ENCODE measurements around the gene FOXE1.

FOXE1 gene

GRCh38 chr9:97873425-97873824 is 20.4 kb downstream of the FOXE1 start:
- H3K9me2 ChIP-seq (replicated peaks; ENCODE audit: control insufficient read depth, low read length): no peaks in the 10 kb centered on the region
- no peak overlapping the region for H3K4me2 ChIP-seq (ENCODE audit: low read length)
- no peaks in the 10 kb centered on the region for H3K36me3 ChIP-seq (ENCODE audit: control insufficient read depth, low read length)
- H3K27me3 ChIP-seq (ENCODE audit: control insufficient read depth, low read length): no peaks in the 10 kb centered on the region
- H3K9me3 ChIP-seq (ENCODE audit: control insufficient read depth, insufficient read depth, low read length): no peaks in the 10 kb centered on the region
- TF ChIP-seq CTCF (IDR thresholded peaks at IDR 0.05; ENCODE audit: low read depth, low read length, poor library complexity, severe bottlenecking) (no peak), EZH2phosphoT487 (IDR thresholded peaks at IDR 0.05; ENCODE audit: borderline replicate concordance, low read length) (no peak)
- no peaks in the 10 kb centered on the region for H3K79me2 ChIP-seq (ENCODE audit: control insufficient read depth, low read length)
- H4K20me1 ChIP-seq (ENCODE audit: control insufficient read depth, insufficient read depth, low read depth, low read length): no peaks in the 10 kb centered on the region
- no peak overlapping the region for H3K27ac ChIP-seq (ENCODE audit: low read depth, low read length)
- no peak overlapping the region for H3K4me3 ChIP-seq (ENCODE audit: low read length)
- H3K4me1 ChIP-seq (ENCODE audit: control insufficient read depth, low read length): no peaks in the 10 kb centered on the region
- H3F3A ChIP-seq (ENCODE audit: control insufficient read depth, insufficient read depth): no peaks in the 10 kb centered on the region

GRCh38 chr9:97873882-97874281 is 20.9 kb downstream of the FOXE1 start:
- H3K4me1 ChIP-seq (ENCODE audit: control insufficient read depth, low read length): no peaks in the 10 kb centered on the region
- H3K4me2 ChIP-seq (ENCODE audit: low read length): no peak overlapping the region
- H3K4me3 ChIP-seq (ENCODE audit: low read length): no peak overlapping the region
- TF ChIP-seq CTCF (IDR thresholded peaks at IDR 0.05; ENCODE audit: low read depth, low read length, poor library complexity, severe bottlenecking): no peak
- no peak for TF ChIP-seq EZH2phosphoT487 (IDR thresholded peaks at IDR 0.05; ENCODE audit: borderline replicate concordance, low read length)
- H4K20me1 ChIP-seq (ENCODE audit: control insufficient read depth, insufficient read depth, low read depth, low read length): no peaks in the 10 kb centered on the region
- H3K27ac ChIP-seq (ENCODE audit: low read depth, low read length): no peak overlapping the region
- no peaks in the 10 kb centered on the region for H3K9me2 ChIP-seq (replicated peaks; ENCODE audit: control insufficient read depth, low read length)
- H3K27me3 ChIP-seq (ENCODE audit: control insufficient read depth, low read length): no peaks in the 10 kb centered on the region
- no peaks in the 10 kb centered on the region for H3K36me3 ChIP-seq (ENCODE audit: control insufficient read depth, low read length)
- no peaks in the 10 kb centered on the region for H3F3A ChIP-seq (ENCODE audit: control insufficient read depth, insufficient read depth)
- no peaks in the 10 kb centered on the region for H3K9me3 ChIP-seq (ENCODE audit: control insufficient read depth, insufficient read depth, low read length)
- H3K79me2 ChIP-seq (ENCODE audit: control insufficient read depth, low read length): no peaks in the 10 kb centered on the region

- Histone ChIP-seq H3K9me3 (ENCODE audit: control insufficient read depth, insufficient read depth, low read length) (no peaks in the 10 kb centered on the region), H3K9me2 (replicated peaks; ENCODE audit: control insufficient read depth, low read length) (no peaks in the 10 kb centered on the region), H4K20me1 (ENCODE audit: control insufficient read depth, insufficient read depth, low read depth, low read length) (no peaks in the 10 kb centered on the region), H3K27ac (ENCODE audit: low read depth, low read length) (no peak overlapping the region), H3K4me3 (ENCODE audit: low read length) (no peak overlapping the region), H3K79me2 (ENCODE audit: control insufficient read depth, low read length) (no peaks in the 10 kb centered on the region), H3K4me2 (ENCODE audit: low read length) (no peak overlapping the region), H3F3A (ENCODE audit: control insufficient read depth, insufficient read depth) (no peaks in the 10 kb centered on the region), H3K4me1 (ENCODE audit: control insufficient read depth, low read length) (no peaks in the 10 kb centered on the region), H3K36me3 (ENCODE audit: control insufficient read depth, low read length) (no peaks in the 10 kb centered on the region), H3K27me3 (ENCODE audit: control insufficient read depth, low read length) (no peaks in the 10 kb centered on the region)
- TF ChIP-seq CTCF (IDR thresholded peaks at IDR 0.05; ENCODE audit: low read depth, low read length, poor library complexity, severe bottlenecking) (no peak), EZH2phosphoT487 (IDR thresholded peaks at IDR 0.05; ENCODE audit: borderline replicate concordance, low read length) (no peak)
Measured at GRCh38 chr9:97874624-97875023, 21.6 kb downstream of the FOXE1 start.

- no peaks in the 10 kb centered on the region for H3K79me2 ChIP-seq (ENCODE audit: control insufficient read depth, low read length)
- H3K36me3 ChIP-seq (ENCODE audit: control insufficient read depth, low read length): no peaks in the 10 kb centered on the region
- H3K27ac ChIP-seq (ENCODE audit: low read depth, low read length): no peak overlapping the region
- no peaks in the 10 kb centered on the region for H3K4me1 ChIP-seq (ENCODE audit: control insufficient read depth, low read length)
- no peak for TF ChIP-seq CTCF (IDR thresholded peaks at IDR 0.05; ENCODE audit: low read depth, low read length, poor library complexity, severe bottlenecking)
- no peak for TF ChIP-seq EZH2phosphoT487 (IDR thresholded peaks at IDR 0.05; ENCODE audit: borderline replicate concordance, low read length)
- no peaks in the 10 kb centered on the region for H3K27me3 ChIP-seq (ENCODE audit: control insufficient read depth, low read length)
- H3F3A ChIP-seq (ENCODE audit: control insufficient read depth, insufficient read depth): no peaks in the 10 kb centered on the region
- H3K4me3 ChIP-seq (ENCODE audit: low read length): no peak overlapping the region
- H3K9me3 ChIP-seq (ENCODE audit: control insufficient read depth, insufficient read depth, low read length): no peaks in the 10 kb centered on the region
- no peaks in the 10 kb centered on the region for H3K9me2 ChIP-seq (replicated peaks; ENCODE audit: control insufficient read depth, low read length)
- H4K20me1 ChIP-seq (ENCODE audit: control insufficient read depth, insufficient read depth, low read depth, low read length): no peaks in the 10 kb centered on the region
- H3K4me2 ChIP-seq (ENCODE audit: low read length): no peak overlapping the region
Measured at GRCh38 chr9:97875111-97875510, 22.1 kb downstream of the FOXE1 start.

All from DOHH2 (cell line).